WTC11 (cell line): Measurements from ENCODE around the gene MBP.

Source experiments
- ATF6 ChIP-seq: sonication (generic); formaldehyde crosslinking; IDR thresholded peaks from 2 replicates; pipeline ENCODE4 v1.8.1; 2023; ENCODE audit warnings: mild to moderate bottlenecking, missing genetic modification reagents
- ZNF121 ChIP-seq: sonication (generic); formaldehyde crosslinking; IDR thresholded peaks from 2 replicates; pipeline ENCODE4 v1.8.0; 2023; ENCODE audit warnings: missing genetic modification reagents
- TF ChIP-seq, protein P1 (sequence below): sonication (generic); formaldehyde crosslinking; IDR thresholded peaks from 2 replicates; pipeline ENCODE4 v1.8.1; 2023; ENCODE audit warnings: mild to moderate bottlenecking, moderate library complexity, missing genetic modification reagents
- TF ChIP-seq, protein P2 (sequence below): fragments of 200-600 bp; IDR thresholded peaks from 2 replicates; pipeline ENCODE4 v1.8.0; 2022; ENCODE audit warnings: antibody characterized with exemption

DNA sequence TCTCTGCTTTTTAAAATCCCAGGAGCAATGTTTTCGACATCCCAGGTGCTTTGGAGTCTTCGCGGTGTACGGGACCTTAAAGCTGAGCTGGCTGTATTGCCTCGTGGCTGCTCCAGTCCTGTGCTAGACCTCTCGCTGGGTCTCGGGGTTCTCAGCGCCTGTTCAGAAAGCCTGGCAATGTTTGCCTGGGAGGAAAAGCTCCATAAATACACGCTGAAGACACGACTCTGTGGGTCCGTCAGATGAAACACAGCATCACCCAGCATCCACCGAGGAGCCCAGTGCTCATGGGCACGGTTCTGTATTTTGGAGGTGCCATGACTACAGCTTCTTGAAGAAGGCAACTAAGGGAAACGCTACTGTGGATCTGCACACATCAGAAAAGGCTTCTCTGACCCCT lies 21.6 kb downstream of the MBP start:
- TF ChIP-seq, protein P1, sequence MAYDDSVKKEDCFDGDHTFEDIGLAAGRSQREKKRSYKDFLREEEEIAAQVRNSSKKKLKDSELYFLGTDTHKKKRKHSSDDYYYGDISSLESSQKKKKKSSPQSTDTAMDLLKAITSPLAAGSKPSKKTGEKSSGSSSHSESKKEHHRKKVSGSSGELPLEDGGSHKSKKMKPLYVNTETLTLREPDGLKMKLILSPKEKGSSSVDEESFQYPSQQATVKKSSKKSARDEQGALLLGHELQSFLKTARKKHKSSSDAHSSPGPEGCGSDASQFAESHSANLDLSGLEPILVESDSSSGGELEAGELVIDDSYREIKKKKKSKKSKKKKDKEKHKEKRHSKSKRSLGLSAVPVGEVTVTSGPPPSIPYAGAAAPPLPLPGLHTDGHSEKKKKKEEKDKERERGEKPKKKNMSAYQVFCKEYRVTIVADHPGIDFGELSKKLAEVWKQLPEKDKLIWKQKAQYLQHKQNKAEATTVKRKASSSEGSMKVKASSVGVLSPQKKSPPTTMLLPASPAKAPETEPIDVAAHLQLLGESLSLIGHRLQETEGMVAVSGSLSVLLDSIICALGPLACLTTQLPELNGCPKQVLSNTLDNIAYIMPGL (CRISPR knock-in tag): no peak
- TF ChIP-seq ATF6 (CRISPR knock-in tag): no peak
- TF ChIP-seq, protein P2, sequence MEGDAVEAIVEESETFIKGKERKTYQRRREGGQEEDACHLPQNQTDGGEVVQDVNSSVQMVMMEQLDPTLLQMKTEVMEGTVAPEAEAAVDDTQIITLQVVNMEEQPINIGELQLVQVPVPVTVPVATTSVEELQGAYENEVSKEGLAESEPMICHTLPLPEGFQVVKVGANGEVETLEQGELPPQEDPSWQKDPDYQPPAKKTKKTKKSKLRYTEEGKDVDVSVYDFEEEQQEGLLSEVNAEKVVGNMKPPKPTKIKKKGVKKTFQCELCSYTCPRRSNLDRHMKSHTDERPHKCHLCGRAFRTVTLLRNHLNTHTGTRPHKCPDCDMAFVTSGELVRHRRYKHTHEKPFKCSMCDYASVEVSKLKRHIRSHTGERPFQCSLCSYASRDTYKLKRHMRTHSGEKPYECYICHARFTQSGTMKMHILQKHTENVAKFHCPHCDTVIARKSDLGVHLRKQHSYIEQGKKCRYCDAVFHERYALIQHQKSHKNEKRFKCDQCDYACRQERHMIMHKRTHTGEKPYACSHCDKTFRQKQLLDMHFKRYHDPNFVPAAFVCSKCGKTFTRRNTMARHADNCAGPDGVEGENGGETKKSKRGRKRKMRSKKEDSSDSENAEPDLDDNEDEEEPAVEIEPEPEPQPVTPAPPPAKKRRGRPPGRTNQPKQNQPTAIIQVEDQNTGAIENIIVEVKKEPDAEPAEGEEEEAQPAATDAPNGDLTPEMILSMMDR: no peak
- no peak for TF ChIP-seq ZNF121 (CRISPR knock-in tag)
